NCI-H345 (cell line): ENCODE data around the gene LINC00305.

Experiments
- DNase-seq: peaks from one replicate; lab custom pipeline; 2025; lab: John Stamatoyannopoulos, UW

LINC00305 gene

GRCh38 chr18:64148988-64149387 is at the start of gene LINC00305:
TSS of gene LINC00305 (minus strand) at chr18:64149088.
- DNase-seq: no peak

- DNase-seq: no peak
These were observed 42.2 kb upstream of the LINC00305 start for GRCh38 chr18:64191069-64191468.

GRCh38 chr18:64185987-64186386 is 37.1 kb upstream of the LINC00305 start:
- DNase-seq: no peak

GRCh38 chr18:64183665-64184064 is 34.8 kb upstream of the LINC00305 start:
- DNase-seq: no peak

GRCh38 chr18:64180617-64181016 is 31.7 kb upstream of the LINC00305 start:
- peak; percentile 23 for DNase-seq

- no peak for DNase-seq
These were observed 31.3 kb upstream of the LINC00305 start for GRCh38 chr18:64180171-64180570.

- no peak for DNase-seq
These were observed 30.7 kb upstream of the LINC00305 start for GRCh38 chr18:64179556-64180080.

- DNase-seq: no peak
These were observed 30.0 kb upstream of the LINC00305 start for GRCh38 chr18:64178860-64179259.

- DNase-seq: no peak
These were observed 26.5 kb upstream of the LINC00305 start for GRCh38 chr18:64175432-64175831.

- DNase-seq: no peak
These were observed 22.7 kb upstream of the LINC00305 start for GRCh38 chr18:64171576-64171975.

GRCh38 chr18:64167408-64167925 is 18.6 kb upstream of the LINC00305 start:
- DNase-seq: no peak

GRCh38 chr18:64165906-64166305 is 17.0 kb upstream of the LINC00305 start:
- DNase-seq: peak; percentile 20

- DNase-seq: no peak
These were observed 16.0 kb upstream of the LINC00305 start for GRCh38 chr18:64164883-64165282.

- no peak for DNase-seq
These were observed 1.1 kb upstream of the LINC00305 start for GRCh38 chr18:64149916-64150438.

GRCh38 chr18:64142904-64143303 is 6.0 kb downstream of the LINC00305 start:
- no peak for DNase-seq

GRCh38 chr18:64137914-64138313 is 11.0 kb downstream of the LINC00305 start:
- DNase-seq: no peak

GRCh38 chr18:64134044-64134747 is 14.7 kb downstream of the LINC00305 start:
- peak; percentile 6 for DNase-seq

- no peak for DNase-seq
These were observed 16.0 kb downstream of the LINC00305 start for GRCh38 chr18:64132871-64133270.

GRCh38 chr18:64131314-64131713 is 17.6 kb downstream of the LINC00305 start:
- DNase-seq: no peak

- no peak for DNase-seq
These were observed 21.7 kb downstream of the LINC00305 start for GRCh38 chr18:64127172-64127571.

- DNase-seq: no peak
These were observed 29.0 kb downstream of the LINC00305 start for GRCh38 chr18:64119916-64120315.

GRCh38 chr18:64118406-64118805 is 30.5 kb downstream of the LINC00305 start:
- DNase-seq: no peak

- no peak for DNase-seq
These were observed 32.2 kb downstream of the LINC00305 start for GRCh38 chr18:64116571-64117175.
